Measurements from ENCODE around the gene SLC39A11.

SLC39A11 gene

GRCh38 chr17:72970246-72970645, 122.2 kb downstream of the SLC39A11 start:
- no peak for DNase-seq (ENCODE audit: low read depth)
- no peak for TF ChIP-seq CTCF (conservative IDR thresholded peaks at IDR 0.05; ENCODE audit: low read depth, low read length)
- H3K4me3 ChIP-seq (ENCODE audit: low read length) = no peak overlapping the region

- no peak for TF ChIP-seq CTCF (conservative IDR thresholded peaks at IDR 0.05; ENCODE audit: low read depth, low read length)
- no peak overlapping the region for H3K4me3 ChIP-seq (ENCODE audit: low read length)
- DNase-seq (ENCODE audit: low read depth) = no peak
These were observed 123.1 kb downstream of the SLC39A11 start for GRCh38 chr17:72969293-72969906.

DNA sequence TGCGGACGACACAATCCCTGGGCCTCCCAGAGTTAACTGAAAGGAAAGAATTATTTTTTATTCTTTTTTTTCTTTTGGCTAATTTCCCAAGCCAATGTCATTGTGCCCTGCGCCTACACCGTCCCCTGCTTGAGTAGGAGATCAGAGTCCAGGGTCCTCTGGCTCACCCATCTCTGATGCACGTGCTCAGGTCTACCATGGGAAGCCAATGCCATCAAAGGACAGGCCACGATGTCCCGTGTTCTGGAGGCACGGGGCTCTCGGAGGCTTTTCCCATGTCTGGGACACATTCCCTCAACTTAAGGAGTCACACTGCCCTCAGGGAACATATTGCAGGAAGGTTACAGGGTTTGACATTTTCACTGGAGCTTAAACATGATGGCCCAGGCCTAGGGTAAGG, 123.7 kb downstream of the SLC39A11 start:
- TF ChIP-seq CTCF (conservative IDR thresholded peaks at IDR 0.05; ENCODE audit: low read depth, low read length) = no peak
- H3K4me3 ChIP-seq (ENCODE audit: low read length) = no peak overlapping the region
- no peak for DNase-seq (ENCODE audit: low read depth)

GRCh38 chr17:72967977-72968585, 124.4 kb downstream of the SLC39A11 start:
- TF ChIP-seq CTCF (conservative IDR thresholded peaks at IDR 0.05; ENCODE audit: low read depth, low read length) = no peak
- no peak for DNase-seq (ENCODE audit: low read depth)
- H3K4me3 ChIP-seq (ENCODE audit: low read length) = no peak overlapping the region

DNA sequence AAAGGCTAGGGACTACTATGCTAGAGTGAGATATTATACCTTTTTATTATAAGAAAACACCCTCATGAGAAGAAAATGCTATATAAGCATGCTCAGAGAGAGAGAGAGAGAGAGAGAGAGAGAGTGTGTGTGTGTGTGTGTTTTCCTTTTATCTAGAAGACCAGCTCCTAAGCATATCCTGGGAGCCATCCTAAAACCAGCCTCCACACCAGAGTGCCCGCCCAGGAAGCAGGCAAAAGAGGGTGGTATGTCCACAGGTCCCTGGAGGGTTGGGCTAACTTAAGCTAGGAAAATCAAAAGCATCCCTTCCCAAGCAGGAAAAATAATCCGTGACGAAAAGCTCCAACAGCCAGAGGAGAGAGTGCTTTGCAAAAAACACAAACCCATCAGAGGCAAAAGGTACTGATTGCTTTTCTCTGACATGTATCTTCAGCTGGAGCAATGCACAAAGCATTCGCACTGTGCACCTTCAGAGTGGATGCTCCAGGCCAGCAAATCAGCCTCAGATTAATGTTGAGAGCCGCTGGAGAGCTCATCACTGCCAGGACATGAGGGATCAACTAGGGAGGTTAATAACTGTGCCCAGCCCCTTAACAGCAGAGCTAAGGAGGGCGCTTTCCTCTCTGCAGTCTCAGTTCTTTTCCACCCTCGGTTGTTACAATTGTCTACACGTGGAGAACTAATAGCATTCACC, 125.1 kb downstream of the SLC39A11 start:
- H3K4me3 ChIP-seq (ENCODE audit: low read length) = no peak overlapping the region
- DNase-seq (ENCODE audit: low read depth) = no peak
- no peak for TF ChIP-seq CTCF (conservative IDR thresholded peaks at IDR 0.05; ENCODE audit: low read depth, low read length)

GRCh38 chr17:72962106-72962505, 130.4 kb downstream of the SLC39A11 start:
- DNase-seq (ENCODE audit: low read depth) = no peak

More at GRCh38 chr17:72962106-72962505, 130.4 kb downstream of the SLC39A11 start:
- no peak for TF ChIP-seq CTCF (conservative IDR thresholded peaks at IDR 0.05; ENCODE audit: low read depth, low read length)
- H3K4me3 ChIP-seq (ENCODE audit: low read length) = no peak overlapping the region
